Stomach smooth muscle (tissue), 2 donors: Measurements from ENCODE around the gene AAGAB.

Experiments used
- H3K27ac ChIP-seq: one replicate; pipeline ENCODE4 v1.7.0; 2013; ENCODE audit warnings: mild to moderate bottlenecking, low read length, inconsistent platforms
- H3K27me3 ChIP-seq, 2 donors: one replicate each; pipeline ENCODE4 v1.7.0; 2013; ENCODE audit warnings: low read length in 2 of 2; ENCODE audit not compliant: insufficient read depth in 2 of 2, control insufficient read depth in 1 of 2
- H3K36me3 ChIP-seq, 2 donors: one replicate each; pipeline ENCODE4 v1.7.0; 2013; ENCODE audit warnings: low read length in 2 of 2; ENCODE audit not compliant: control insufficient read depth in 2 of 2, insufficient read depth in 2 of 2
- H3K4me1 ChIP-seq: one replicate; pipeline ENCODE4 v1.7.0; 2013; ENCODE audit warnings: low read length; ENCODE audit not compliant: control insufficient read depth, insufficient read depth
- H3K4me3 ChIP-seq, 2 donors: one replicate each; pipeline ENCODE4 v1.7.0; 2013; ENCODE audit warnings: low read length in 2 of 2
- H3K9ac ChIP-seq, 2 donors: one replicate each; pipeline ENCODE4 v1.7.0; 2013; ENCODE audit warnings: low read length in 2 of 2, mild to moderate bottlenecking in 1 of 2
- H3K9me3 ChIP-seq, 2 donors: one replicate each; pipeline ENCODE4 v1.7.0; 2013; ENCODE audit warnings: low read length in 2 of 2; ENCODE audit not compliant: control insufficient read depth in 2 of 2
- donor health status: healthy.
- donor health status: Pancreatic carcinoma.

Gene AAGAB

DNA sequence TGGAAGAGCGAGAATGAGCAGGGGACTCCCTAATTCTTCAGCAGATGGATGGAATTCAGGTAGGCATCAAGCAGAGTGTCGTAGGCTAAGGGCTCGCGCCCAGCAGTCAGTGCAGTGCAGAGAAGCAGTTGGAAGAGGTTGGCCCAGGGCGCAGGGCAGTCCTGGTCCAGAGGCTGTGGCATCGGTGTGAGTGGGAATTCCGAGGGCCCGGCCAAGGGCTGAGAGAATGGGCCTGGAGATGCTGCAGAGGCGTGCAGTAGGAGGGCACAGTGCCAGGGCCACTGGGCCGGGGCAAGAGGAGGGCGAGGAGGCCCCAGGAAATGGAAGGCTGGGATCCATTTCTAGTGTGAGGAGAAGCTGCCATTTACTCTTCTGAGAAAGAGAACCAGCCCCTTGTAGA lies 74.4 kb downstream of the AAGAB start:
- H3K36me3 ChIP-seq = peaks cover 10 to 12% of the 10 kb centered on the region in 2 donors
- H3K27ac ChIP-seq = no peak overlapping the region
- no peaks in the 10 kb centered on the region for H3K27me3 ChIP-seq
- H3K4me1 ChIP-seq = peaks cover 37% of the 10 kb centered on the region
- H3K4me3 ChIP-seq = no peak overlapping the region
- H3K9me3 ChIP-seq = no peaks in the 10 kb centered on the region
- no peak overlapping the region for H3K9ac ChIP-seq

DNA sequence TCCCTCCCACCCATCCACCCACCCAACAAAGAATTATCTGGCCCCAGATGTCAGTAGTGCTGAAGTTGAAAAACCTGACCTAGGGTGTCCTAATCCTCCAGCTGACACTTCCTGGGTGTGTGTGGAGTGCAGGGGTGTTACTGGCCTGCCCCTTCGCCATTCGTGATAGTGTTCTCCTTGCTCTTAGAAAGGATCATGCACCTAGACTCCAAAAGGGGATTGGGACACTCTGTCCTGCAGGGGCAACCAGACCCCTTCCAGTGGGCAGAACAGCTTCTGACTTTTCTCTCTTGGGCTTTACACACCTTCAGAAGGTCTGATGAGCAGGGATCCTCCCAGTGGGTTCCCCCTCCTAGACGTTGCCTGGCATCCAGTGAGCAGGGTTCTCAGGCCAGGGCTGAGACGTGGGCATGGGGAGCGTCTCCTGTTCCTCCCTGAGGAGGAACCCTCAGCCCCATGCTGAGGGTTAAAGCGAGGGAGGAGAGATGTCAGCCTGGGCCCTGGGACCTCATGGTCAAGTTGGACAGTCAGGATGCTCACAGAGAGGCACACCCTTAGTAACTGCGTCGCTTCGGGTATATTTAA lies 75.0 kb downstream of the AAGAB start:
- no peak overlapping the region for H3K27ac ChIP-seq
- peaks cover 7 to 10% of the 10 kb centered on the region in 2 donors for H3K36me3 ChIP-seq
- H3K4me1 ChIP-seq = peaks cover 37% of the 10 kb centered on the region
- no peak overlapping the region for H3K4me3 ChIP-seq
- H3K9ac ChIP-seq = no peak overlapping the region
- H3K9me3 ChIP-seq = no peaks in the 10 kb centered on the region
- no peaks in the 10 kb centered on the region for H3K27me3 ChIP-seq

DNA sequence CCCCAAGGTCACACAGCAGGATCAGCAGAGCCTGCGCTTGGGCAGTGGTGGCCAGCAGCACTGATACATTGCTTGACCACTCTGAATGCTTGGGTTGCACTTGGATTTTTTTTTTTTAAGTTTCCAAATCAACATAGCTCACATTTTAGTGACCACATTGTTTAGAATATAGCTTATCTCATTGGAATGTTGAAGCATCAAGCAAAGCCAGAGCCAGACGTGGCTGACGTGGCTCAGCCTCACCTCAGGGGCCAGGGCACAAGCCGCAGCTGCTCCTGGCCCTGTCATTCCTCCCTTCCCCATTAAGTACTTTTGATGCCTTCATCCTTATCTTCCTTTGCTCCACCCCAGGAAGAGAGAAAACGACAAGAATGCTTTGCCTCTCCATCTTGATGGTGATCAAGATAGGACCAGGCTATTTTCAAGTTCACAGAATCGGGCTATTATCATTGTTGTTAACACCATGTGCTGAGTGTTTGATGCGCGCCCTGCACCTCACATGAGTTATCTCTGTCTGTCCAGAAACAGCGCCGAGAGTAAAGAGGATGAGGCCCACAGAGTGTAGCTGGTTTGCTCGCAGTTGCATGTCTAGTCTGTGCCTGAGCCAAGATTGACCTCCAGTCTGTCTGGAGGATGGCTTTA lies 75.8 kb downstream of the AAGAB start:
- Histone ChIP-seq H3K4me1 (peaks cover 37% of the 10 kb centered on the region), H3K36me3 (peaks cover 7 to 10% of the 10 kb centered on the region in 2 donors), H3K27me3 (no peaks in the 10 kb centered on the region), H3K9me3 (no peaks in the 10 kb centered on the region), H3K9ac (no peak overlapping the region), H3K4me3 (no peak overlapping the region), H3K27ac (peak overlapping the region; percentile 58)

DNA sequence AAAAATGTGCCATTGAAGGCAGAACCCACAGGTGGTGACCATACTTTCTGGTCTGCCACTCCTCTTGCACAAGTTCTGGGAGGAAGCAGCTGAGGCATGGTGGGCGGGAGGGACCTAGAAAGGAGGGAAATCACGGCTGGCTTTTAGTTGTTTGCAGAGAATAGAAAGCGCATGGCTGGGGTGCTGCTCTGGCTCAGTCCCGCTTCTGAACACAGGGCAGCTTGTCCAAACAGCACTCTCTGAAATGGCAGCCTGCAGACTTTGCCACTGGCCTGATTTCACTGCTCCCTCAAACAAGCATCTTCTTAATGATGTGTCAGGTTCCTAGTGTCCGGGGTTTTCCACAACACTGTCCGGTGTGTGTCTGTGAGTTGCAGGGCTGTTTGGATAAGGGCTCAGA lies 76.7 kb downstream of the AAGAB start:
- H3K27ac ChIP-seq = peak overlapping the region; percentile 58
- H3K4me1 ChIP-seq = peaks cover 37% of the 10 kb centered on the region
- H3K9ac ChIP-seq = no peak overlapping the region
- H3K4me3 ChIP-seq = no peak overlapping the region
- H3K9me3 ChIP-seq = no peaks in the 10 kb centered on the region
- no peaks in the 10 kb centered on the region for H3K27me3 ChIP-seq
- H3K36me3 ChIP-seq = peaks cover 7 to 10% of the 10 kb centered on the region in 2 donors

DNA sequence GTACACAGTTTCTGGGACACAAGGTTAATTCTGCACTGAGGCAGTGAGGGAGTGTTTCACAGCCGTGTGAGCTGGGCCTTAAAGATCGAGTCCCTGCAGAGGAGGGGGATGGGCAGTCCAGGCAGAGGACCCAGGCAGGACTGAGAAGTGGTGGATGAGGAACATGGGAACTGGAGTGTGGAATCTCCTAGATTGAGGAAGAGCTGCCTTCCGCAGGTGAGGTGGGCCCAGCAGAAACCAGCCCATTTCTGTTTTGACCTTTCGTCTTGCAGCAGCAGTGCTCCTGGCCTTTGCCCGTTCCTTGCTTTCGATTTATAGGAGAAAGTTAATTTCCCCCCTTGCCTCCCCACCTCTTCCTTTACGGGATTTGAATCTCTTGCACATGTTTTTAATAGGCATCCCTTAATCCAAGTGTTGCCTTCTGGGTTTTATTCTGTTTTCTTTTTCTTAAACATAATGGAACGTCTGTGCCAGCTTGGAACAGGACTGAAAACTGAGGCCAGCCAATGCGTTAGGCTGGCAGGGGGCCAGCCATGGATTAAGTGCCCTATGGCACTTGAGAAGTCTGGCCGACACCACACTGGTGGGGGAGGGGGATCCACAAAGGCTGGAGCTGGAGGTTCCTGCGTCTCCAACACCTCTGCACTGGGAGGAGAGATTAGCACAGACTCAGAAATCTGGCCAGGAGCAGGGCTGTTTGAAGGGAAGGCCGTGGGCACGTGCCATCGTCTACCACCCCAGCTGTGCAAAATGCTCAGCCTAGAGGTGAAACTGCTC lies 78.1 kb downstream of the AAGAB start:
- Histone ChIP-seq H3K4me1 (peaks cover 37% of the 10 kb centered on the region), H3K9me3 (no peaks in the 10 kb centered on the region), H3K4me3 (peak overlapping the region; percentile 27 to 49), H3K36me3 (peaks cover 6 to 10% of the 10 kb centered on the region in 2 donors), H3K9ac (peak overlapping the region in 1 of 2 donors; percentile 2), H3K27ac (peak overlapping the region; percentile 18), H3K27me3 (no peaks in the 10 kb centered on the region)

DNA sequence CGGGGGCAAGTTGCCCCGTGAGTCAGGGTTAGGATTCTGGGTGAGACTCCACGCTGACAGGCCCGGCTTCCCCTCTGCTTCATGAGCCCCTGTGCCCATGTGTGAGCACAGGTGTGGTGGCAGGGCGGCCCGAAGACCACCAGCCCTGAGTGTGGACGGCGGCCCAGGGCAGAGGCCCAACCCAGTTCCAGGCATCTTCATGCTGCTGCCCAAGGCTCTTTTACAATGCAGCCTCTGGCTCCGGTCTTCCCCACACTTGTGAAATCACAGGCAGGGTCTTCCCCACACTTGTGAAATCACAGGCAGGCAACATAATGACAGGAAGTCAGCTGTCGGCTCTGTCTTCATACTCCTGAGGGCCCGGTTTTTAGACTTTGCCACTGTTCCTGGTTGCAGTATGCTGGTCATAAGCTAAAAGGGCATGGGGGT lies 78.8 kb downstream of the AAGAB start:
- peaks cover 8 to 10% of the 10 kb centered on the region in 2 donors for H3K36me3 ChIP-seq
- H3K4me1 ChIP-seq = peaks cover 37% of the 10 kb centered on the region
- H3K9ac ChIP-seq = peak overlapping the region in 1 of 2 donors; percentile 2
- H3K27ac ChIP-seq = peak overlapping the region; percentile 18
- H3K4me3 ChIP-seq = peak overlapping the region in 1 of 2 donors; percentile 49
- H3K27me3 ChIP-seq = no peaks in the 10 kb centered on the region
- H3K9me3 ChIP-seq = no peaks in the 10 kb centered on the region

DNA sequence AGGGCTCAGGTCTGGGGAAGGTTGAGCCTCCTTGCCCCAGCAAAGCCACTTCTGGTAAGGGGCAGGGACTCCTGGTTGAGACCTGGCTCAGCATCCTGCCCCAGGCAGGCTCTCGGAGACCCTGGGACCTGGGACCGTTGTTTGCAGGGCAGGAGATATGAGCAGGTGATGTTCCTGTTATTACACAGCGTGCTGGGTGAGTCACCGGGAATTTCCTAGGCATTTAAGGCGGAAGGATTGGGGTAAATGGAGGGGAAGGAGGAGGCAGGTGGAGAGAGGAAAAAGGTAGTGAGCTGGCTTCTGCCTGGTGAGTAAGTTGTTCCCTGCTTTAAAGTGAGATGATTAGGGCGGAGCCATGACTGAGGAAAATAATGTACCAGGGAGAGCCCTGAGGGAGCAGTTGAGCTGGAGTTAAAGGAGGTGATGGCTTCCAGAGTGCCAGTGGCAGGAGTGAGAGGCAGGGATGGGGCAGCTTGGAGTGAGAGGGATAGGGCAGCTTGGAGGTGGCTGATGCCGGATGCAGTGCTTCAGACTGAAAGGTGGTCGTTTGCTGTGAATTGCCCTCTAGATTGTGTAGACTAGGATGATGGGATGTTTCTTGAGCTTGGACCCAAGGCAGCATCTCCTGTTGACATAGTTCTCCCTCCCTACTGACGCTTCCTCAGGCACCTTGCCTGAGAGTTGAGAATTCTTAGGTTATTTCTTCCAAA lies 79.4 kb downstream of the AAGAB start:
- Histone ChIP-seq H3K36me3 (peaks cover 9 to 13% of the 10 kb centered on the region in 2 donors), H3K27me3 (no peaks in the 10 kb centered on the region), H3K9me3 (no peaks in the 10 kb centered on the region), H3K27ac (peak overlapping the region; percentile 2), H3K9ac (no peak overlapping the region), H3K4me3 (no peak overlapping the region), H3K4me1 (peaks cover 37% of the 10 kb centered on the region)

DNA sequence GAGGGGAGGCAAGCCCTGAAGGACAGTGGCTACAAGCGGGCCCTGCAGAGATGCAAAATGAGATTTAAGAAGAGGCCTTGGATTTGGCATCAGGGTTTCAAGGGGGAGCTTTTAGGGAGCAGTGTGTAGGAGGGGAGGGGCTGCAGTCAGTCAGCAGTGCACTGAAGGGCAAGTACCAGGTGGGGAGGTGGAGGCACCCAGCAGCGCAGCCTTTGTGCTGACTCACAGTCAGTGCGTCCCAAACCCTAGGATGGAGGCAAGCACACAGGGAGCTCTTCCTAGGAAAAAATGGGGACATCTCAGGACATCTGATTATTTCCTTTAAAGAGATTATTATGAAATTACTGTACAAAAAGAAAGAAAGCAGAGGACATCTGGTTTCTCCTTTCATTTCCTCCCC lies 80.0 kb downstream of the AAGAB start:
- Histone ChIP-seq H3K27ac (no peak overlapping the region), H3K9ac (no peak overlapping the region), H3K36me3 (peaks cover 9 to 11% of the 10 kb centered on the region in 2 donors), H3K27me3 (no peaks in the 10 kb centered on the region), H3K4me1 (peaks cover 37% of the 10 kb centered on the region), H3K9me3 (no peaks in the 10 kb centered on the region), H3K4me3 (no peak overlapping the region)

DNA sequence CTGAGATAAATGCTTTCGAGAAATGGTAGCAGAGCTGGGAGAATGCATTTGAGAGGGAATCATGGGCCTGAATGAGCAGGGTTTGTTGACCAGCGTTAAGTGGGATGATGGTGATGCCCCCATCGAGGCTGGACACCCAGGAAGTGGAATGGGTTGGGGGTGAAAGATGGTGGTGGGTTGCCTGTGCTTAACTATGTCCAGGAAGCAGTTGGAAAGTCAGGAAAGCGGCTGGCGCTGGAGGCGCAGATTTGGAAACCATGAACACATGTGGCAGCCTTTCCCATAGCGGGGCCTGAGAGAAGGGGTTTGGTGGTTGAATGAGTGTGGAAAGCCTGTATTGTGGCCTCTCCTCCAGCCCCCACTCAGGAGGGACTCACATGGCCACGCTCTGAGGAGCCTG lies 80.7 kb downstream of the AAGAB start:
- Histone ChIP-seq H3K4me3 (no peak overlapping the region), H3K9me3 (no peaks in the 10 kb centered on the region), H3K4me1 (peaks cover 34% of the 10 kb centered on the region), H3K9ac (no peak overlapping the region), H3K27ac (no peak overlapping the region), H3K27me3 (no peaks in the 10 kb centered on the region), H3K36me3 (peaks cover 9 to 15% of the 10 kb centered on the region in 2 donors)

DNA sequence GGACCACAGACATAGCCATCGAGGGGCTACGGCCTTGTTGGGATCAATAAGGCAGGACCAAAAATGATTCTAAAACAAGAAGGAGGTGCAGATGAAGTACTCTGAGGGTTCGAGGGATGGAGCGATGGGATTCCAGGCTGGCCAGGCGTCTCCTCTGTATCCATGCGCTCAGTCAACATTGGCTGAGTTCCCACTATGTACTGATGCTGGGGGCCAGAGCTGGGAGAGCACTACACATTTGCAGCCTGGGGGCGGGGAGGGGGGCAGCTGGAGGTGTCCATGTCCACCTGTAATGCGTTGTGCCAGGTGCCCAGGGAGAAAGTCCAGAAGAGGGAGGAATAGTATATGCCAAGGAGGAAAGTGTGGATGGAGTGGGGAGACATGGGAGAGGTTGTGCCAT lies 81.5 kb downstream of the AAGAB start:
- Histone ChIP-seq H3K4me3 (no peak overlapping the region), H3K36me3 (peaks cover 9 to 17% of the 10 kb centered on the region in 2 donors), H3K27ac (no peak overlapping the region), H3K9ac (no peak overlapping the region), H3K27me3 (no peaks in the 10 kb centered on the region), H3K9me3 (no peaks in the 10 kb centered on the region), H3K4me1 (peaks cover 34% of the 10 kb centered on the region)
